SK-N-SH treated with all-trans-retinoic acid at 6 μM for 48 hours (cell line): Measurements from ENCODE around the gene NDUFV3.

ENCODE experiments used
- ISL1 ChIP-seq: fragments of 250-450 bp; sonication (Bioruptor Pico); IDR thresholded peaks from 2 replicates; pipeline ENCODE4 v2.1.2; 2022; ENCODE audit warnings: mild to moderate bottlenecking, moderate library complexity
- TF ChIP-seq, protein P1 (sequence below): fragments of 250-450 bp; sonication (Bioruptor Pico); IDR thresholded peaks from 2 replicates; pipeline ENCODE4 v1.8.0; 2020; ENCODE audit warnings: mild to moderate bottlenecking, moderate library complexity, borderline replicate concordance

- no peak for TF ChIP-seq ISL1 (CRISPR knock-in tag)
- TF ChIP-seq, protein P1, sequence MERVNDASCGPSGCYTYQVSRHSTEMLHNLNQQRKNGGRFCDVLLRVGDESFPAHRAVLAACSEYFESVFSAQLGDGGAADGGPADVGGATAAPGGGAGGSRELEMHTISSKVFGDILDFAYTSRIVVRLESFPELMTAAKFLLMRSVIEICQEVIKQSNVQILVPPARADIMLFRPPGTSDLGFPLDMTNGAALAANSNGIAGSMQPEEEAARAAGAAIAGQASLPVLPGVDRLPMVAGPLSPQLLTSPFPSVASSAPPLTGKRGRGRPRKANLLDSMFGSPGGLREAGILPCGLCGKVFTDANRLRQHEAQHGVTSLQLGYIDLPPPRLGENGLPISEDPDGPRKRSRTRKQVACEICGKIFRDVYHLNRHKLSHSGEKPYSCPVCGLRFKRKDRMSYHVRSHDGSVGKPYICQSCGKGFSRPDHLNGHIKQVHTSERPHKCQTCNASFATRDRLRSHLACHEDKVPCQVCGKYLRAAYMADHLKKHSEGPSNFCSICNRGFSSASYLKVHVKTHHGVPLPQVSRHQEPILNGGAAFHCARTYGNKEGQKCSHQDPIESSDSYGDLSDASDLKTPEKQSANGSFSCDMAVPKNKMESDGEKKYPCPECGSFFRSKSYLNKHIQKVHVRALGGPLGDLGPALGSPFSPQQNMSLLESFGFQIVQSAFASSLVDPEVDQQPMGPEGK (CRISPR knock-in tag), result no peak
Observed at GRCh38 chr21:42857216-42857615, 35.9 kb upstream of the NDUFV3 start.
